ENCODE data around the gene TEX26.

Gene TEX26

GRCh38 chr13:31016342-31017325, 84.2 kb downstream of the TEX26 start:
- no peak for DNase-seq

DNA sequence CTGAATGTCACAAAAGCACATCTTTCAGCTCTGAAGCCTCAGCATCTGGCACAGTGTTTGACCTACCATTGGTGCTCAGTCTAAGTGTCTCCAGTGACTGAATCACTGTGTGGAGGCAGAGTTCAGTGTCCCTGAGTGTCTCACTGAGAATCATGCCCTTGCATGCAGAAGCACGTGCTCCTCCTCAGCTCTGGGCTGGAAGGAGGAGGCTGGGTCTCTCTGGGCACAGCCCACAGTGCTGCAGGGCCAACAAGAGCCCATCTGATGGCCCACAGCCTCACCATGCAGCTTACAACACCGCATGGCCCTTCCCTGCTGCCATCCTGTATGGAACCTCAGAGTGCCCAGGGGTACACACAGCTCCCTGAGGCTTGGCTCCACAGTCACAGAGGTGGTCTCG, 86.1 kb downstream of the TEX26 start:
- DNase-seq = no peak

- DNase-seq = no peak
These were observed 88.5 kb downstream of the TEX26 start for GRCh38 chr13:31020996-31021395.

DNA sequence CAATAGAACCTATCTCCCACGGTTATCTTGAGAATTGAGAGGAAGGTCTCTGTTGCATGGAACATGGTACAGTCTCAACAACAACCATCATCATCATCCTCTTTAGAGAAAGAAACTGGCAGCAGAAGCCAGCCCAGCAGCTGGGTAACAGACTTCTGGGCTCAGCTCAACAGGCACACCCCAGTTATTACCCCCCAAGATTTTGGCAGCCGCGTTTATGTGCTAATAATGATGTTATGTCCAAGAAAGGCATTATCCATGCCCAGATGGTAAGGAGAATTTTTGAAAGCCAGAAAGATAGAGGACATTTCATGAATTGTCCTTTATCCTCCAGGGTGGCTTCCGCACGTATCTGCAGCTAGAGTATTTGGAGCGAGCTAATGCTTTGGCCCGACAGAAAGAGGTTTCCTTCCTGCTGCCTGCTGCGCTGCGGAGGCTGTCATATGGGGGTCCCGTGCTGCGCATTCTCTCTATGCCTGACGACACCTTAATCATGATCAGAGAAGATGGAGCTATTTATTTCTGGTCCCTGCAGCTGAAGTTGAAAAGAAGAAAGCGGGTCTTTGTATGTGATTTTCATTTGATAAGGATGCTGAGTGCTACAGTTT, 89.9 kb downstream of the TEX26 start:
- no peak for DNase-seq

DNA sequence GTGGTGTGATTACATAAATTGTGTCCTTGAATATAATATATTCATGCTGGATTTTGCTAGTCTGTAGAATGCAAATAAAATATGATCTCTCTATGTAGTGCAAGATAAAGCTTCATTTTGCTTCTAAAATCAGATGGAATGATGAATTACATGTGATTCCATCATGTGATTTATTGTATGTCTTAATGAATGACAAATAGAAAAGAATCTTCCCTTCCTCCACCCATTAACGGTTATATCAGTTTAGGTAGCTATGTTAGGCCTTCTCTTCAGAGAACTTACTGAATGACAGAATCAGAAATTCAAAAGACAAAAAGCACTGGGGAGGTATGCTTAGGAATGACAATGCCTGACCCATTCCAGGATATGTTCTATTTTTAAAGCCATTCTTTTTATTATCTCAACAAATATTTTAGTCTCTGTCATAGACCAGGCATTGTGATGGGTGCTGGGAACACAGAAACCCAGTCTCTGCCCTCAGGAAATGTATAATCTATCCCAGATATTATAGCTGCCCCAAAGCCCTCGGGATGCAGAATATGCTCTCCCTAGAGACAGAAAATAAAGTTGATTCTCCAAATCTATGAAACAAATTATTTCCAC, 90.6 kb downstream of the TEX26 start:
- no peak for DNase-seq

Measured in suppressor macrophage treated with lipopolysaccharide for 4 hours (primary cell).